SU-DHL-6 (cell line): Measurements from ENCODE around the gene HOXB7.

Experiments used
- CTCF ChIP-seq: fragments of 200-600 bp; sonication (generic); IDR thresholded peaks from one replicate; pipeline ENCODE4 v1.5.1; 2017; ENCODE audit warnings: antibody characterized with exemption, mild to moderate bottlenecking, low read length, moderate library complexity; ENCODE audit not compliant: insufficient read depth, poor library complexity, severe bottlenecking
- EZH2phosphoT487 ChIP-seq: fragments of 200-600 bp; sonication (generic), shearing (Covaris generic); conservative IDR thresholded peaks from 2 replicates; pipeline ENCODE4 v1.6.1; 2018; ENCODE audit warnings: mild to moderate bottlenecking, antibody characterized with exemption, low read length, moderate library complexity, mixed read lengths

- TF ChIP-seq CTCF (no peak), EZH2phosphoT487 (no peak)
These were observed 44.1 kb downstream of the HOXB7 start for GRCh38 chr17:48566717-48567116.
